HEK293 (cell line): ENCODE measurements around the gene AIFM3.
A peak's percentile ranks its signal among the peaks of the same experiment; 100 is the strongest.

Experiments used
- OVOL3 ChIP-seq: fragments of 450-650 bp; formaldehyde crosslinking; IDR thresholded peaks from 2 replicates; pipeline ENCODE4 v1.5.1; 2016; ENCODE audit warnings: missing biosample characterization, missing genetic modification characterization
- PRDM10 ChIP-seq: fragments of 450-650 bp; formaldehyde crosslinking; IDR thresholded peaks from 2 replicates; pipeline ENCODE4 v1.5.1; 2016; ENCODE audit warnings: missing biosample characterization, missing genetic modification characterization
- PRDM4 ChIP-seq: fragments of 450-650 bp; formaldehyde crosslinking; IDR thresholded peaks from 2 replicates; pipeline ENCODE4 v1.5.1; 2017; ENCODE audit warnings: missing biosample characterization, missing genetic modification characterization
- PRDM6 ChIP-seq: fragments of 450-650 bp; formaldehyde crosslinking; IDR thresholded peaks from 2 replicates; pipeline ENCODE4 v1.5.1; 2017; ENCODE audit warnings: missing biosample characterization, missing genetic modification characterization
- REST ChIP-seq: fragments of 450-650 bp; formaldehyde crosslinking; IDR thresholded peaks from 2 replicates; pipeline ENCODE4 v1.5.1; 2016; ENCODE audit warnings: missing biosample characterization, missing genetic modification characterization
- TSHZ1 ChIP-seq: fragments of 450-650 bp; formaldehyde crosslinking; IDR thresholded peaks from 2 replicates; pipeline ENCODE4 v1.5.1; 2016; ENCODE audit warnings: missing biosample characterization, missing genetic modification characterization, borderline replicate concordance
- ZBTB17 ChIP-seq: fragments of 450-650 bp; formaldehyde crosslinking; IDR thresholded peaks from 2 replicates; pipeline ENCODE4 v1.5.1; 2016; ENCODE audit warnings: missing biosample characterization, missing genetic modification characterization
- ZNF148 ChIP-seq: fragments of 450-650 bp; formaldehyde crosslinking; IDR thresholded peaks from 2 replicates; pipeline ENCODE4 v1.5.0; 2017; ENCODE audit warnings: missing biosample characterization, missing genetic modification characterization, borderline replicate concordance
- ZNF266 ChIP-seq: fragments of 450-650 bp; formaldehyde crosslinking; IDR thresholded peaks from 2 replicates; pipeline ENCODE4 v1.5.1; 2016; ENCODE audit warnings: missing biosample characterization, missing genetic modification characterization, low read depth
- ZNF518A ChIP-seq: fragments of 450-650 bp; formaldehyde crosslinking; conservative IDR thresholded peaks from 2 replicates; pipeline ENCODE4 v1.5.1; 2016; ENCODE audit warnings: low read depth, missing biosample characterization, missing genetic modification characterization
- ZNF623 ChIP-seq: fragments of 450-650 bp; formaldehyde crosslinking; IDR thresholded peaks from 2 replicates; pipeline ENCODE4 v1.5.1; 2016; ENCODE audit warnings: missing biosample characterization, missing genetic modification characterization
- ZNF626 ChIP-seq: fragments of 450-650 bp; sonication (Bioruptor Pico); formaldehyde crosslinking; IDR thresholded peaks from 2 replicates; pipeline ENCODE4 v1.5.1; 2018; ENCODE audit warnings: missing biosample characterization, missing genetic modification characterization, inconsistent platforms
- ZNF776 ChIP-seq: fragments of 450-650 bp; formaldehyde crosslinking; IDR thresholded peaks from 2 replicates; pipeline ENCODE4 v1.5.0; 2017; ENCODE audit warnings: missing biosample characterization, missing genetic modification characterization, borderline replicate concordance

AIFM3 gene

GRCh38 chr22:20981787-20982562 is 14.9 kb downstream of the AIFM3 start, which contains the start of gene LZTR1 (continued):
- no peak for TF ChIP-seq REST (tag by site-specific recombination)
- no peak for TF ChIP-seq ZNF776 (tag by site-specific recombination)
- peak; percentile 51; the same call in 1 of the 2 replicates for TF ChIP-seq ZNF518A (tag by site-specific recombination)
- peak; percentile 16; the same call in 1 of the 2 replicates for TF ChIP-seq ZNF148
- no peak for TF ChIP-seq ZNF623
- no peak for TF ChIP-seq ZNF266 (tag by site-specific recombination)
- no peak for TF ChIP-seq ZNF626 (tag by site-specific recombination)
- TF ChIP-seq ZBTB17 (tag by site-specific recombination), result peak; percentile 99
- 0 out of 2 replicates have a peak, but pooled peaks have one; percentile 10 for TF ChIP-seq PRDM4 (tag by site-specific recombination)
- TF ChIP-seq OVOL3 (tag by site-specific recombination), result peak; percentile 29; the same call in 1 of the 2 replicates
- peak; percentile 60 for TF ChIP-seq PRDM10 (tag by site-specific recombination)
- TF ChIP-seq PRDM6 (tag by site-specific recombination), result no peak
- TF ChIP-seq TSHZ1 (tag by site-specific recombination), result no peak
